GM21367 (cell line): ENCODE results near the gene SLC46A3.
"Not testable (repeated sequence)": the region's sequence is repeated elsewhere in the genome, so short reads cannot be mapped to it uniquely, and the experiment has no call there.

Experiments used
- ATAC-seq: cut with Tn5 transposase; IDR thresholded peaks from one replicate; pipeline ENCODE4 v1.9.1; 2021; ENCODE audit not compliant: unreplicated experiment

SLC46A3 gene

GRCh38 chr13:28734906-28735305 lies 16.1 kb upstream of the SLC46A3 start:
- no peak for ATAC-seq

- no peak for ATAC-seq
Observed at GRCh38 chr13:28730762-28731161, 12.0 kb upstream of the SLC46A3 start.

GRCh38 chr13:28729541-28729940 lies 10.8 kb upstream of the SLC46A3 start:
- ATAC-seq: no peak

GRCh38 chr13:28728642-28729041 lies 9.9 kb upstream of the SLC46A3 start:
- no peak for ATAC-seq

GRCh38 chr13:28725046-28725610 lies 6.4 kb upstream of the SLC46A3 start:
- no peak for ATAC-seq

- ATAC-seq: no peak
Observed at GRCh38 chr13:28723806-28724205, 5.0 kb upstream of the SLC46A3 start.

GRCh38 chr13:28719227-28720055 lies 671 bp upstream of the SLC46A3 start:
- ATAC-seq: no peak

- no peak for ATAC-seq
Observed at GRCh38 chr13:28718196-28718542, 601 bp downstream of the SLC46A3 start.

- ATAC-seq: no peak
Observed at GRCh38 chr13:28717170-28717569, 1.6 kb downstream of the SLC46A3 start.

GRCh38 chr13:28716511-28716910 lies 2.3 kb downstream of the SLC46A3 start:
- no peak for ATAC-seq

- no peak for ATAC-seq
Observed at GRCh38 chr13:28714651-28715050, 4.1 kb downstream of the SLC46A3 start.

GRCh38 chr13:28710161-28710560 lies 8.6 kb downstream of the SLC46A3 start:
- no peak for ATAC-seq

- peak; percentile 98 for ATAC-seq
Observed at GRCh38 chr13:28707629-28708427, 10.9 kb downstream of the SLC46A3 start.

GRCh38 chr13:28705461-28706083 lies 13.2 kb downstream of the SLC46A3 start:
- no peak for ATAC-seq

- ATAC-seq: no peak
Observed at GRCh38 chr13:28704919-28705318, 13.9 kb downstream of the SLC46A3 start.

- no peak for ATAC-seq
Observed at GRCh38 chr13:28704282-28704681, 14.5 kb downstream of the SLC46A3 start.

- no peak for ATAC-seq
Observed at GRCh38 chr13:28699246-28699645, 19.5 kb downstream of the SLC46A3 start.

GRCh38 chr13:28697441-28697840 lies 21.3 kb downstream of the SLC46A3 start:
- ATAC-seq: no peak

- not testable (repeated sequence) for ATAC-seq
Observed at GRCh38 chr13:28693605-28694491, 24.9 kb downstream of the SLC46A3 start.

GRCh38 chr13:28685892-28686291 lies 32.9 kb downstream of the SLC46A3 start:
- no peak for ATAC-seq
